ENCODE data around the gene EPHB2. TPM values are rescaled to one million over a fixed set of nuclear protein-coding genes. Genes with fewer than 3 reads are reported as not detected.

The EPHB2 gene
- total and polyA plus RNA-seq, 2 donors from 2014 or later, result 3.0 to 9.5 TPM

DNA sequence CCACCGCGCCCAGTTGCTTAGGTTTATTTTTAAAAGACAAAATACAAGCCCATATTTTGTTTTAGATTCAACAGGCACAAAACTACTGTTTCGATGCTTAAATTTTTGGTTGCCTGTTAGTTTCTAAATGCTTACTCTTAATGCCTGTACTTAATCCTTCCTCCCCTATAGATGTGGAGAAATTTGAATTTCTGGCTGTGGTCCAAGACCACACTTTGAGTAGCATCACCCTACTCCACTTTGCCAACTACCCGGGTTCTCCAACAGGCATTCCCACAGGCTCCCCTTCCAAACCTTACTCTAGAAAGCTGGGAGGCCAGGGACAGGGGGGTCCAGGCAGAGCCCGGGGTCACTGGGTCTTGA lies 242.0 kb downstream of the EPHB2 start:
- TF ChIP-seq, protein P1, sequence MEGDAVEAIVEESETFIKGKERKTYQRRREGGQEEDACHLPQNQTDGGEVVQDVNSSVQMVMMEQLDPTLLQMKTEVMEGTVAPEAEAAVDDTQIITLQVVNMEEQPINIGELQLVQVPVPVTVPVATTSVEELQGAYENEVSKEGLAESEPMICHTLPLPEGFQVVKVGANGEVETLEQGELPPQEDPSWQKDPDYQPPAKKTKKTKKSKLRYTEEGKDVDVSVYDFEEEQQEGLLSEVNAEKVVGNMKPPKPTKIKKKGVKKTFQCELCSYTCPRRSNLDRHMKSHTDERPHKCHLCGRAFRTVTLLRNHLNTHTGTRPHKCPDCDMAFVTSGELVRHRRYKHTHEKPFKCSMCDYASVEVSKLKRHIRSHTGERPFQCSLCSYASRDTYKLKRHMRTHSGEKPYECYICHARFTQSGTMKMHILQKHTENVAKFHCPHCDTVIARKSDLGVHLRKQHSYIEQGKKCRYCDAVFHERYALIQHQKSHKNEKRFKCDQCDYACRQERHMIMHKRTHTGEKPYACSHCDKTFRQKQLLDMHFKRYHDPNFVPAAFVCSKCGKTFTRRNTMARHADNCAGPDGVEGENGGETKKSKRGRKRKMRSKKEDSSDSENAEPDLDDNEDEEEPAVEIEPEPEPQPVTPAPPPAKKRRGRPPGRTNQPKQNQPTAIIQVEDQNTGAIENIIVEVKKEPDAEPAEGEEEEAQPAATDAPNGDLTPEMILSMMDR (IDR thresholded peaks at IDR 0.05; ENCODE audit: borderline replicate concordance, extremely low read depth, insufficient read depth), result no peak
- no peak overlapping the region for H3K4me3 ChIP-seq (ENCODE audit: low read length in 3 of 3)
- no peak overlapping the region for H3K9ac ChIP-seq (ENCODE audit: low read length in 3 of 3)
- no peaks in the 10 kb centered on the region for H3K4me1 ChIP-seq (ENCODE audit: control insufficient read depth in 2 of 3, insufficient read depth in 2 of 3, low read depth in 1 of 3, low read length in 3 of 3)
- no peaks in the 10 kb centered on the region for H3K9me3 ChIP-seq (ENCODE audit: control insufficient read depth in 2 of 3, insufficient read depth in 1 of 3, low read length in 3 of 3)
- intact Hi-C loops (cut with DNase I), result no loop called here
- H3K36me3 ChIP-seq (ENCODE audit: control insufficient read depth in 2 of 3, insufficient read depth in 3 of 3, low read length in 3 of 3), result no peaks in the 10 kb centered on the region
- DNase-seq (no peak), FAIRE-seq (no peak)
- H3K27me3 ChIP-seq (ENCODE audit: control insufficient read depth, insufficient read depth, low read length), result peaks cover 5% of the 10 kb centered on the region
- H3K27ac ChIP-seq (ENCODE audit: low read depth in 2 of 2, low read length in 2 of 2), result no peak overlapping the region

- no peaks in the 10 kb centered on the region for H3K36me3 ChIP-seq (ENCODE audit: control insufficient read depth in 2 of 3, insufficient read depth in 3 of 3, low read length in 3 of 3)
- no peaks in the 10 kb centered on the region for H3K4me1 ChIP-seq (ENCODE audit: control insufficient read depth in 2 of 3, insufficient read depth in 2 of 3, low read depth in 1 of 3, low read length in 3 of 3)
- intact Hi-C loops (cut with DNase I), result no loop called here
- DNase-seq (peak in 3 of 5 donors; percentile 31 to 54 (median 48)), FAIRE-seq (no peak)
- peaks cover 5% of the 10 kb centered on the region for H3K27me3 ChIP-seq (ENCODE audit: control insufficient read depth, insufficient read depth, low read length)
- H3K9me3 ChIP-seq (ENCODE audit: control insufficient read depth in 2 of 3, insufficient read depth in 1 of 3, low read length in 3 of 3), result no peaks in the 10 kb centered on the region
- no peak overlapping the region for H3K27ac ChIP-seq (ENCODE audit: low read depth in 2 of 2, low read length in 2 of 2)
- no peak overlapping the region for H3K4me3 ChIP-seq (ENCODE audit: low read length in 3 of 3)
- no peak overlapping the region for H3K9ac ChIP-seq (ENCODE audit: low read length in 3 of 3)
- TF ChIP-seq, protein P1 (IDR thresholded peaks at IDR 0.05; ENCODE audit: borderline replicate concordance, extremely low read depth, insufficient read depth), result no peak
Measured at GRCh38 chr1:22953057-22953739, 242.6 kb downstream of the EPHB2 start.

DNA sequence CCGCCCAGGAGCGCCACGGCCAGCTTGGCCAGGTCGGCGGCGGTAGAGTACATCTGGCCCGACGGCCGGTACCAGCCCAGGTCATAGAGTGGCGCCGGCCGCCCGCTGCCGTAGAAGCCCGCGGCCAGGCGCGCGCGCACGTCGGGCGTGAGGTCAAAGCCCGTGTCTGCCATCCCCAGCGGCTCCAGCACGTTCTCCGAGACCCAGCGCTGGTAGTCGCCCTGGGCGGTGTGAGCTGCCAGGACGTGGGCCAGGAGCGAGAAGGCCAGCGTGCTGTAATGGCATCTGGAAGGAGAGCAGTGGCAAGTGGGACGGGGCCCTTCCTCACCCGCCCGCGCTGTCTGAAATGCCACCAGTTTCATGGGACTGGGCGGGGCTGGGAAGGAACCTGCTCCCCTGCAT lies 243.1 kb downstream of the EPHB2 start:
- no peak overlapping the region for H3K27ac ChIP-seq (ENCODE audit: low read depth in 2 of 2, low read length in 2 of 2)
- no peak for FAIRE-seq
- DNase-seq, result peak in 1 of 5 donors; percentile 29
- TF ChIP-seq, protein P1 (IDR thresholded peaks at IDR 0.05; ENCODE audit: borderline replicate concordance, extremely low read depth, insufficient read depth), result no peak
- no peak overlapping the region for H3K4me3 ChIP-seq (ENCODE audit: low read length in 3 of 3)
- peaks cover 5% of the 10 kb centered on the region for H3K27me3 ChIP-seq (ENCODE audit: control insufficient read depth, insufficient read depth, low read length)
- H3K9me3 ChIP-seq (ENCODE audit: control insufficient read depth in 2 of 3, insufficient read depth in 1 of 3, low read length in 3 of 3), result no peaks in the 10 kb centered on the region
- H3K4me1 ChIP-seq (ENCODE audit: control insufficient read depth in 2 of 3, insufficient read depth in 2 of 3, low read depth in 1 of 3, low read length in 3 of 3), result no peaks in the 10 kb centered on the region
- no peaks in the 10 kb centered on the region for H3K36me3 ChIP-seq (ENCODE audit: control insufficient read depth in 2 of 3, insufficient read depth in 3 of 3, low read length in 3 of 3)
- intact Hi-C loops (cut with DNase I), result no loop called here
- H3K9ac ChIP-seq (ENCODE audit: low read length in 3 of 3), result no peak overlapping the region

DNA sequence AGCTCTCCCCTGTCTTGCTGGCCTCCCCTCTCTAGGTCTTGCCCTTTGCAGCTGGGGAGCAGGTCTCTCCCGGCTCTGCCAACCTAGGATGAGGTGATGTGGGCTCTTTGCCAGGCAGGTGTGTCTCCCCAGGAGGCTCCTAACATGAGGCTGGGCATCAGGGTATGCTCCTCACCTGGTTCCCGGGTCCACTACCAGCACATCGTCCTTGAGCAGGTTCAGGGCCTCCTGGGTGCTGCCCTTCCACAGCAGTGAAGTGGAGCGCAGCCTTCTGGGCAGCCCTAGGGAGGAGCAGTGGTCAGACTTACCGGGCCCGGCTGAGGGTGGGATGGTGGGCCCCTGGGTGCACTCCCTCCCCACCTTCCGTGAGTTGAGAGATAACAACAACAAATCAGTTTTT lies 244.5 kb downstream of the EPHB2 start:
- no peak for FAIRE-seq

More for the DNA sequence above, 244.5 kb downstream of the EPHB2 start:
- TF ChIP-seq, protein P1 (IDR thresholded peaks at IDR 0.05; ENCODE audit: borderline replicate concordance, extremely low read depth, insufficient read depth), result no peak
- H3K27me3 ChIP-seq (ENCODE audit: control insufficient read depth, insufficient read depth, low read length), result peaks cover 5% of the 10 kb centered on the region
- no peak overlapping the region for H3K27ac ChIP-seq (ENCODE audit: low read depth in 2 of 2, low read length in 2 of 2)
- peak in 1 of 5 donors; percentile 28 for DNase-seq
- H3K9ac ChIP-seq (ENCODE audit: low read length in 3 of 3), result no peak overlapping the region
- H3K4me1 ChIP-seq (ENCODE audit: control insufficient read depth in 2 of 3, insufficient read depth in 2 of 3, low read depth in 1 of 3, low read length in 3 of 3), result no peaks in the 10 kb centered on the region
- H3K9me3 ChIP-seq (ENCODE audit: control insufficient read depth in 2 of 3, insufficient read depth in 1 of 3, low read length in 3 of 3), result no peaks in the 10 kb centered on the region
- H3K4me3 ChIP-seq (ENCODE audit: low read length in 3 of 3), result no peak overlapping the region
- H3K36me3 ChIP-seq (ENCODE audit: control insufficient read depth in 2 of 3, insufficient read depth in 3 of 3, low read length in 3 of 3), result no peaks in the 10 kb centered on the region
- intact Hi-C loops (cut with DNase I), result no loop called here

All from kidney (tissue), 14 donors.